AG09309 (cell line): ENCODE measurements around the gene FCHSD2.
"Not testable (repeated sequence)": the region's sequence is repeated elsewhere in the genome, so short reads cannot be mapped to it uniquely, and the experiment has no call there.

Experiments
- DNase-seq: peaks from one replicate; pipeline ENCODE4 v3.0.0-alpha.2; 2010; ENCODE audit warnings: low read depth
- H3K4me3 ChIP-seq: 2 replicates; pipeline ENCODE4 v1.5.1; 2011; ENCODE audit warnings: mild to moderate bottlenecking, low read depth, low read length, moderate library complexity; ENCODE audit not compliant: control insufficient read depth
- TF ChIP-seq, protein P1 (sequence below): IDR thresholded peaks from 2 replicates; pipeline ENCODE4 v1.5.1; 2011; ENCODE audit warnings: mild to moderate bottlenecking, low read depth, low read length, inconsistent platforms; ENCODE audit not compliant: insufficient read depth, control insufficient read depth; ENCODE audit errors: missing control alignments

Gene FCHSD2

DNA sequence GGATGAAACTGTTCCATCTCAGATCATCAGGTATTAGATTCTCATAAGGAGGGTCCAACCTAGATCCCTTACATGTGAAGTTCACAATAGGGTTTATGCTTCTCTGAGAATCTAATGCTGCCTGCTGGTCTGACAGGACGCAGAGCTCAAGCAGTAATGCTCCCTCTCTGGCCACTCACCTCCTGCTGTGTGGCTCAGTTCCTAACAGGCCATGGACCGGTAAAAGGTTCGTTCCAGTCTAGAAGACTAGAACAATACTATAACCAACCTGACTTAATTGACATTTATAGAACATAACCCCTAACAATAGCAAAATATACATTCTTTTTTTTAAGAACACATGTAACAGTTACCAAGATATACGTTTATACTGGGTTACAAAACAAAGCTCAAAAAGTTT is 282.1 kb downstream of the FCHSD2 start:
- no peak for DNase-seq
- TF ChIP-seq, protein P1, sequence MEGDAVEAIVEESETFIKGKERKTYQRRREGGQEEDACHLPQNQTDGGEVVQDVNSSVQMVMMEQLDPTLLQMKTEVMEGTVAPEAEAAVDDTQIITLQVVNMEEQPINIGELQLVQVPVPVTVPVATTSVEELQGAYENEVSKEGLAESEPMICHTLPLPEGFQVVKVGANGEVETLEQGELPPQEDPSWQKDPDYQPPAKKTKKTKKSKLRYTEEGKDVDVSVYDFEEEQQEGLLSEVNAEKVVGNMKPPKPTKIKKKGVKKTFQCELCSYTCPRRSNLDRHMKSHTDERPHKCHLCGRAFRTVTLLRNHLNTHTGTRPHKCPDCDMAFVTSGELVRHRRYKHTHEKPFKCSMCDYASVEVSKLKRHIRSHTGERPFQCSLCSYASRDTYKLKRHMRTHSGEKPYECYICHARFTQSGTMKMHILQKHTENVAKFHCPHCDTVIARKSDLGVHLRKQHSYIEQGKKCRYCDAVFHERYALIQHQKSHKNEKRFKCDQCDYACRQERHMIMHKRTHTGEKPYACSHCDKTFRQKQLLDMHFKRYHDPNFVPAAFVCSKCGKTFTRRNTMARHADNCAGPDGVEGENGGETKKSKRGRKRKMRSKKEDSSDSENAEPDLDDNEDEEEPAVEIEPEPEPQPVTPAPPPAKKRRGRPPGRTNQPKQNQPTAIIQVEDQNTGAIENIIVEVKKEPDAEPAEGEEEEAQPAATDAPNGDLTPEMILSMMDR: no peak
- H3K4me3 ChIP-seq: no peak overlapping the region

DNA sequence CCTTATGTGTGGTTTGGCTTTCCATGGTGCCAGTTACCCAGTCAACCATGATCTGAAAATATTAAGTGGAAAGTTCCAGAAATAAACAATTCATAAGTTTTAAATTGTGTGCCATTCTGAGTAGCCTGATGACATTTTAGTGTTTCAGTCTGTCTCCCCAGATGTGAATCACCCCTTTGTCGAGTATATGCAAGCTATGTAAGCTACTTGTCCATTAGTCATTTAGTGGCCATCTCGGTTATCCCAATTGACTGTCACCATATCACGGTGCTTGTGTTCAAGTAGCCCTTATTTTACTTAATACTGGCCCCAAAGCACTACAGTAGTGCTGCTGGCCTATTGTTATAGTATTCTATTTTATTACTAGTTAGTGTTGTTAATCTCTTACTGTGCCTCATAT is 283.0 kb downstream of the FCHSD2 start:
- no peak for DNase-seq
- H3K4me3 ChIP-seq: no peak overlapping the region
- TF ChIP-seq, protein P1: no peak

- not testable (repeated sequence) for H3K4me3 ChIP-seq, DNase-seq
Observed at GRCh38 chr11:72858267-72858666, 283.9 kb downstream of the FCHSD2 start.

DNA sequence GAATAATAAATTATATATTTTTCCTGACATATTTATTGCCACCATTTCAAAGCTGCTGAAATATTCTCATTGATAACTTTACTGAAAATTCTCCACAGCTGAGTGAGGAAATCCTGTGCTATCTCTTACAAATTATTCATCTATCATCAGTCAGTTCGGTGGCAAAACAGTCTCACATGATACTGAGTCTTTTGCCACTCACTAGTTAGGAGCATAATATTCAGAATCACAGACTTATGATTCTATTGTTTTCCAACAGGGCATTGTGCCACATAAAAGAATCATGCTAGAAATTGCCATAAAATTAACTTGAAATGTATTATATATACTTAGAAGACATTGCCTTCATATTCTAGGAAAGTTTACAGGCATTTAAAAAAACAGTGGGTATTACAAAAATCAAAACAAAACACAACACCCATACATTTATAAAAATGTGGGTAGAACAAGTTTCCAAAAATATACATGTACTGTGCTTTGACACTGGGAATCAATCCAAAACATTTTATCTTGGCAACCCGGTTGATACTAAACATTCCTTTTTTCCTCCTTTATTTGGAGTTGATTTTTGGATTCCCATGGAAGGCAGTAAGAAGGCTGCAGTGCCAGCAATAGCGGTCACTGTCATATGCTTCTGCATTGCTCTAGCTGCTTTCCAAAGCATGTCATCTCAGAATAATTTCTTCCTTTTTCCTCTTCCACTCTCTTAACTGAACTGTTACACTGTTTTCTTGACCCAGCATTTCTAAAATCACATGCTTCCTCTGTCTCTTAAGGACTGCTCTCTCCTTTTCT is 285.4 kb downstream of the FCHSD2 start:
- TF ChIP-seq, protein P1: no peak
- DNase-seq: no peak
- no peak overlapping the region for H3K4me3 ChIP-seq

GRCh38 chr11:72856065-72856464 is 286.1 kb downstream of the FCHSD2 start:
- no peak overlapping the region for H3K4me3 ChIP-seq
- DNase-seq: no peak
- TF ChIP-seq, protein P1: no peak

- TF ChIP-seq, protein P1: no peak
- H3K4me3 ChIP-seq: no peak overlapping the region
- no peak for DNase-seq
Observed at GRCh38 chr11:72851726-72852125, 290.4 kb downstream of the FCHSD2 start.

DNA sequence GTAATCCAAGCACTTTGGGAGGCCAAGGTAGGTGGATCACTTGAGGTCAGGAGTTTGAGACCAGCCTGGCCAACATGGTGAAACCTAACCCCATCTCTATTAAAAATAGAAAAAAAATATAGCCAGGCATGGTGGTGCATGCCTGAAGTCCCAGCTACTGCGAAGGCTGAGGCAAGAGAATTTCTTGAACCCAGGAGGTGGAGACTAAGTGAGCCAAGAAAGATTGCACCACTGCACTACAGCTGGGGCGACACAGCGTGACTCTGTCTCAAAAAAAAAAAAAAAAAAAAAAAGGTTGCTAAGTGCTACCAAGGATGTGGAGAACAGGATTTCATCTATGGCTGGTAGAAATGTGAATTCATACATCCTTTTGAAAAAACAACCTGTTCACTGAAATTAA is 291.3 kb downstream of the FCHSD2 start:
- H3K4me3 ChIP-seq: no peak overlapping the region
- DNase-seq: no peak
- TF ChIP-seq, protein P1: no peak
